H4 (cell line): ENCODE results near the gene RBSN. TPM values are rescaled to one million over a fixed set of nuclear protein-coding genes. Genes with fewer than 3 reads are reported as not detected.

Source experiments
- total RNA-seq: library from RNA; depleted of rRNA; stranded (reverse); fragments of >200 nt; shearing (Covaris generic); gene quantifications from 2 replicates; pipeline ENCODE4 v1.2.3, GENCODE V29; 2014; rRNA removed

Gene RBSN
- total RNA-seq, 1 experiment from 2014 or later: 12.7 TPM

Other genes with a start within 250 kb of the RBSN start
- gene NR2C2, start 151.6 kb downstream of the RBSN start, total RNA-seq: 12.0 and 12.7 TPM in 2 replicates
- 22.2 and 22.8 TPM in 2 replicates for gene MRPS25, start 33.8 kb downstream of the RBSN start, total RNA-seq
- gene CAPN7, start 107.1 kb upstream of the RBSN start, total RNA-seq: 14.3 and 18.8 TPM in 2 replicates
- 11.7 and 12.4 TPM in 2 replicates for gene SH3BP5, start 233.4 kb upstream of the RBSN start, total RNA-seq